Measurements from ENCODE around the gene MAPK10.

DNA sequence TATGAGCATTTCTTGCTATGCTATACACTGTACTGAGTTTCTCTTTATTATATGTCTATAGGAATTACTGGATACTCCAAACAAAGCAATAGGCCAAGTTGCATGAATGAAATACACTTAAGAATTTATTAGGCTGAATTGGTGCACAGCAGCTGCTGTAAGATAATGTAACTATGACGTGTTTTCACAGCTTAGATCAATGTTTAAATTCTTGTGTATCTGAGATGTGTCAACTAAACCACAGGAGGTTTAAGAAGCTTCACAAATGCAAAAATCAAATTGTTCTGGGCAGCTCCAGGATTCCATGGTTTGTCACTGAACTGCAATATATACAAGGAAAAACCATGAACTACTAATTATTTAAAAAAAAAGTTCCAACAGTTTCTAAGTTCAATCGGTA is 156.7 kb downstream of the MAPK10 start:
- TF ChIP-seq, protein P1, sequence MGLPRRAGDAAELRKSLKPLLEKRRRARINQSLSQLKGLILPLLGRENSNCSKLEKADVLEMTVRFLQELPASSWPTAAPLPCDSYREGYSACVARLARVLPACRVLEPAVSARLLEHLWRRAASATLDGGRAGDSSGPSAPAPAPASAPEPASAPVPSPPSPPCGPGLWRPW (IDR thresholded peaks at IDR 0.05), result no peak
- no peak for TF ChIP-seq ESRRA (IDR thresholded peaks at IDR 0.05; ENCODE audit: borderline replicate concordance, low read length)
- TF ChIP-seq RCOR1 (IDR thresholded peaks at IDR 0.05; ENCODE audit: low read depth, low read length), result no peak
- TF ChIP-seq, protein P2, sequence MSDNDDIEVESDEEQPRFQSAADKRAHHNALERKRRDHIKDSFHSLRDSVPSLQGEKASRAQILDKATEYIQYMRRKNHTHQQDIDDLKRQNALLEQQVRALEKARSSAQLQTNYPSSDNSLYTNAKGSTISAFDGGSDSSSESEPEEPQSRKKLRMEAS (IDR thresholded peaks at IDR 0.05), result no peak
- TF ChIP-seq JUN (IDR thresholded peaks at IDR 0.05), result no peak
